Cortex of kidney (tissue), 1 donor: ENCODE data around the gene ERBB4.

Source experiments
- DNase-seq: peaks from one replicate; lab custom pipeline; 2025; lab: John Stamatoyannopoulos, UW

ERBB4 gene

DNA sequence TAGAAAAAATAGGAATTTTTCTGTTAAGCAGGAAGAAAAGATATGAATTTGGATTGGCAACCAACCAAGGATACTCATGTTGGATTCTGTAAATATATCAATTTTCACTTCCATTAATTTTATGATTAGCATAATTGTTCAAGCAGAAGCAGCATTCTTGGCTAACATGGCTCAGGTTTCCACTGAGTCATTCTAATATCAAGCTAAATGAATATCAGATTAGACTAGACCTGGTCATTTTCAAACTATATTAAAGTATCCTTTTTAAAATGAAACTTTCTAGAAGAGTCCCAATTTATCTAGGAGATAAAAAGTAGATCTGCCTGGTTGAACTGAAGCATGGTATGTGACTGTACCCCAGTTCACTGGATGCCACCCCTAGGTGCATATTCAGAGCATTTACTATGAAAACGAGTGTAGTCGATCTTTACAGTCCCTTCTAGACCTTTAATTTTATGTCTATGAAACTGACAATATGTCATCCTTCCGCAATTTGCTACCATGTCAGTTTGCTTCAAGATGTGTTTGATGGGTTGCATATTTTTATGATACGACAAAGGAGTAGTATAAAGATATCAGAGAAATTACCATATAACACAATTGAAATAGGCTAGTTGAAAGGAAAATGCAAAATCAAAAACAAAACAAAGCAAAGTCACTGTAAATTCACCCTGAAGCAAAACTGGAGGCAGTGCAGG lies 704.9 kb downstream of the ERBB4 start:
- no peak for DNase-seq

DNA sequence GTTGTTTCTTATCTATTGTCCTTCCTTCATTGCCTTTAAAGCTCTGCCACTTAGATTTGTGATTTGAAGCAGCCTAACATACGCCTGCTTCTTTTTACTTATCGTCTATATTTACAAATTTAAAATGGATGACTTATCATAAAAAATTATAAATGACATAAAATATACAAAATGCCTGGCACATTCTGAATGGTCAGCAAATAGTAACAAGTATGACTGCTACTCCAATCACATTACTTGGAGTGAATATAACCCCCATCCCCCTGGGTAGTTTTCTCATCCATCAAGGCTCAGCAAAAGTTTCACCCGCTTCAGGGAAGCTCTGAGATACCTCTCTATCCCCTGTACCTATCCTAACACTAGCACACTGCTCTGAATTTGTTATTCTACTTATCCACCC lies 708.9 kb downstream of the ERBB4 start:
- no peak for DNase-seq

DNA sequence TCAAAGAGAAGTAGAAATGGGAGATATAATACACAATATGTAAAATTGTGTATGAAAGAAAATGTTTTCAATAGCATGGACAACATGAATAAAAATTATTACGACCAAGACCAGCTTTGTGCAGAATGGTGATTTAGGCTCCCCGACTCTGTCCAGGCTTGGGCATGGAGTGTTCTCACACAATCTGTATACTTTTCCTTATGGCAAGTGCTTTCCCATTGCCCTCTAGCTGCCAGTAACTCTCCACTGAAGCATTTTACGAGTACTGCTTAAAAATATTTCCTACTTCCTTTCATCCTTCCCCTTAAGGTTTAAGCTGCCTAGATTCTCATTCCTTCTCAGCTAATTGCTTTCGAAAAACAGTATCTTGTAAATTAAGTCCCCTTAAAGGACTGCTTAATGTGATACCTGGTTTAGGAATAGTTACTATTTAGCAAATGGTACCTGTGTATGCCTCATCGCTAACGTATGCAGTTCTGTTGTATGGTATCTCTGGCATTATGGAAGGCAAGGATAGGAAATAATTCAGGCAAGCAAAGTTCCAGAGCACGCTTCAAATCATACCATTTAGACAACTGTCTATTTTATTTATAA lies 714.6 kb downstream of the ERBB4 start:
- no peak for DNase-seq

DNA sequence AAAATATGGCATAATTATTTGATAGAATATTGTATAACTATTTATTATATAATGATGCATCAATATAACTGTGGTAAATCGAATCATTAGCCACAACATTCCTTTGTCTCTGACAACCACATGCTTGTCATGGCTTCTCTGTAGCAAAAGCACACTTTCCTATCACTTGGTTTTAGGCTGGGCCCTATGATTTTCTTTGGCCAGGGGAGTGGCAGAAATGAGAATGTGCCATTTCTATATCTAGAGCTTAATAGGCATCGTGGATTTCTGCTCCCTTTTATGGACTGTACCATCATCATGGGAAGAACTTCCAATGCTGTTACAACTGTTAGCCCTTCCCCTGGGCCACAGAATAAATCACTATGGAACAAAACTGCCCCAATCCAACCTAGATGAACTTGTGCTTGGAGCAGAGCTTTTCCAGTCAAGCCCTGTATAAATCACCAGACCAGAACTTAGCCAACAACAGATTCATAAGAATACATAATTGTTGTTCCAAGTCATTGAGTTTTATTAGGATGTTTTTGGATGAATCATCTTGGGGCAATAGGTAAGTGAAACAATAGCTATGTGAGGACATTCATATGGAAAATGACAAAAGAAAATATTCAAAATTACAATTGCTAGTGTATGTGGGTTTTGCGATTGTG lies 715.8 kb downstream of the ERBB4 start:
- DNase-seq: no peak

DNA sequence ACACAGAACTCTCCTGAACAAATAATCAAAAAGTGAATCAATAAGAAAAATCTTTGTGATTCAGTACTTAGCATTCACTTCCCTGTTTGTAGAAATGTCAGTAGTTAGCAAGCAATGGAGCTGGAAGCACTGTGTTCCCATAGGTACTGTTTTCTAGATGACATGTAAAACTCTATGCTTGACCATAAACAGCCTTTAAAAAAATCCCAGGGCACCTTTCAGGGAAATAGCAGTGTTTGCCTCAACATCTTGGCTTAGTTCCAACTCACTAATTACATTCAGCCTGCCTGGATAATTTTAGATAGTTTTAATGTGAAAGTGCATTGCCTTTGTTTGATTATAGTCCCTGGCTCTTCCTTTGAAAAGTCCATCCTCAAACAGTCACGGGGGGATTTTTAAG lies 721.8 kb downstream of the ERBB4 start:
- DNase-seq: no peak

DNA sequence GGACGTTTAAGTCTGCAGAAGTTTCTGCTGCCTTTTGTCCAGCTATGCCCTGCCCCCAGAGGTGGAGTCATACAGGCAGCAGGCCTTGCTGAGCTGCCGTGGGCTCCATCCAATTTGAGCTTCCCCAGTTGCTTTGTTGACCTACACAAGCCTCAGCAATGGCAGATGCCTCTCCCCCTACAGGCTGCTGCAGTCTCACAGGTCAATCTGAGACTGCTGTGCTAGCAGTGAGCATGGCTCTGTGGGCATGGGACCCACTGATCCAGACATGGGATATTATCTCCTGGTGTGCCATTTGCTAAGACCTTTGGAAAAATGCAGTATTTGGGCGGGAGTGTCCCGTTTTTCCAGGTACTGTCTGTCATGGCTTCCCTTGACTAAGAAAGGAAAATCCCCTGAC lies 726.0 kb downstream of the ERBB4 start:
- no peak for DNase-seq

DNA sequence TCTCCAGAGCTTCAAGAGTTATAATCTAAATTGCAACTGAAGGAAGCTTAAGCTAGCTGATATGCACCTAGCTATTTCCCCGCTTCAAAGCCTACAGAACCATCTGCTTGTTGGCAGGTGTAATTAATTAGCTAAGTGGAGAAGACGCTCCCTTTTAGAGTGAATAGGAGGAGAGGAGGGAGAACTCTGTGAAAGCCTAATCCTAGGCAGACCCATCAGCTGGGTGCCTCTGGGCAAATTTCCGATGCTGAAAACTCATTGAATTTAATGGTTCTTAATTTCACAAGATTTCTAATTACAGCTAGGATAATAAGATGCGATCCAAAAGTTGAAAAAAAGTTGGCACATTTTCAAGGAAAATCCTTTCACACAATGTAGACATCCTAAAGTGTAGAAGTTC lies 735.9 kb downstream of the ERBB4 start:
- DNase-seq: no peak

DNA sequence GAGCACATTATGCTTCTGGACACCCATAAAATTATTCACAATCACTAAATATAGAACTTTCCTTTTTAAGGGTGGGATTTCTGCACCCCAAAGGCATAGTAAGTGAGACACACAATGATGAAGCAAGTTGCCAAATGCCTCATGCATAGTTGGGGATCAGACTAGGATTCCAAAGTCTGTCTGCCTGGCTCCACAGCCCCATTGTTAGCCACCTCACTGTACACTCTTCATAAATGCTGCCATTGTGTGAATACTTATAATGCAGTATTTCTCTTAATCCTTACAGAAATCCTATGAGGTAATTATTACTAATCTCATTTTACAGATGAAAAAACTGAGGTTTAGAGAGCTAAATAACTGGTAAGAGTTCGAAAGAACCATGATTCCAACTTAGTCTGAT lies 738.6 kb downstream of the ERBB4 start:
- DNase-seq: no peak

DNA sequence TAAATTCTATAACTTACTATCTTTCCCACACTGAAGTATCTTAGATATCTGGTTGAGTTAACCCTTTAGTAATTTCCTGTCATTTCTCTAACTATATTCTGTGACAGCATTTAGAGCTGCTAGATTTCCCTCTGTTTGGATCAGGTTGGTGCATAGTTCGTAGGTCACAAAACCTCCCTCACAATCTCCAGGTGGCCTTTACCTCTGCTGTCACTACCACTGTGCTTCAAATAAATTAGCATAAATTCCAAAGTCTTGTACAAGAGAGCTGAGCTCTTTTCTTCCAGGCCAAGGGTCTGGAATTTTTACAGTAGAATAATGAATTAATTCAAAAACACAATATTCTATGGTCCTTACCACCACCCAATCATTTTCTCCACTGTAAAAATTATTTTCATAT lies 739.7 kb downstream of the ERBB4 start:
- no peak for DNase-seq

DNA sequence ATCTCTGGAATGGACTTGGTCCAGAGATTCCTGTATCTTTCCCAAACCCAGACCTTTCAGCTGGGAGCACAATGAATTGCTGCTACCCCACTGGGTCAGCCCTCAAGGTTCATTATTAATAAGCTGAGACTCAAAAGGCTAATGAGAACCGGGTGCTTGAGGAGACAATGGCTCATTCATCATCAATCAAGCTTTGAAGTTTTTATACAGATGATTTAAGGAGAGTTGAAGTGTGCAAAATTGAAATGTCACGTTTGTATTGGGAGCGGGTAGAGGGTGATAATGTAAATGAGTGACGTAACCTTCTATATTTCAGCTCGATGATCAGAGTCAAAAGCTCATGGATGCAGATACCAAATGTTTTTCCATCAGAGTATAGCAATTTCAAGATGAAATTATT lies 744.9 kb downstream of the ERBB4 start:
- no peak for DNase-seq

DNA sequence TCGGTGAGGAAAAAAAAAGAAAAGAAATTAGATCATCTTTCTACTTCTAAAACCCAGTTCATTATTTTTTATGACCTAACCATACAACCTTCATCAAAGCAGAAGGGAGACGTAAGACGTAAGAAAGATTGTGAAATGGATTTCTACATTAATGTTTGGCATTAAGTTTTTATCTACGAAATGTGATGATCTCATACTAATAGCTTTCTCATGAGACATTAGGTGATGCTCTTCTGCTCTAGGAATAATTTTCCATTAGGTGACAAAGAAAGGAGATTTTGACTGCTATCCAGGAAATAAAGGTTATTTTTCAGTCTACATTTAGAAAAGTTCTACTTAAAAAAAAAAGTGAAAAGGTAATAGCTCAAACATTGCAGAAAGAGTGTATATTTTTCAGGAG lies 748.6 kb downstream of the ERBB4 start:
- DNase-seq: no peak

DNA sequence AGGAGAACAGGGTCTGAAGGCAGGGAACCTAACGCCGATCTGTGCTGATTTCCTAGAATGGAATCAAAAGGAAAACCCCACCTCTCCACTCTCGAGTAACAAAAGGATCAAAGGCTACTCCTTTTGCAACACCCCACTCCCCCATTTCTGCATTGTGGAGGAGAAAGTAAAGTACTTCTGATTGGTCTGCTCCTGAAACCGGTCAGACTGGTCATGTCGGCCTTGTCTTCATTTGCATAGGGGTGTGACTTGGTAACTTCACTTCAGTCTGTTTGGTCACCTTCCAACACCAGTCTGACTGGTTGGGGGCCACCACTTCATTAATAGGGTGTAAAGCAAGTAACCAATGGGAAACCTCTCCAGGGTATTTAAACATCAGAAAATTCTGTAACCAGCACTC lies 771.9 kb downstream of the ERBB4 start:
- DNase-seq: no peak

DNA sequence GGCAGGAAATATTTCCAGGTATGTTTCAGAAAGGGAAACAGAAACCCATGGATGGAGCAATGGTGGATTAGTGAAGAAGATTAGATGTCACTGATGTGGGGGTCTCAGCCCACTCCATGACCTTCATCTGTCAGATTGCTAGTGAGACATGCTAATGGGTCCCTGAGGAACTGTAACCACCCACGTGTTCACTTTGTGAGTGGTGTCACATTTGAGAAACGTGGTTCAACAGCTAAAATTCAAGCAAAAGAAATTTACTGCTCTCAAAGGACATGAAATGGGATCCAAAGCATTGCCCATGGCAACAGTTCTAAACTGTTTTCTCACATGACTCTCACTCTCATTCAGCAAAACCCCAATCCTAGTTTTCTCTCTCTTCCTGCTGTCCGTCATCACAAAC lies 776.1 kb downstream of the ERBB4 start:
- DNase-seq: no peak

DNA sequence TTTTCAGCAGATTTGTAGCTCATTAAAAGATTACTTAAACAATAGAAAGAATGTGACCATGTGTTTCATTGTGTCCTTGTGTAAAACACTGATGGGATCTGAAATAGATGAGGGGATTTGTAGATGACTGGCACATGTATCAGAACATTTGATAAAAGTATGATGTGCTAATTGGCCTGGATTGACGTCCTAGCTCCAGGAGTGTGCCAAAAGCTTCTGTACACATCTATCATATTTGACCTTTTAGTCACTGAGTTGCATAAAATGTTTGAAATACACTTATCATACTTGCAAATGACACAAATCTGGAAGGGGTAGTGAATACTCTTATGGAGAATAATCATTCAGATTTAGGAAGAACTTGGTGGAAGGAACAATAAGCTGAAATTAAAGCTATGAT lies 778.5 kb downstream of the ERBB4 start:
- no peak for DNase-seq

DNA sequence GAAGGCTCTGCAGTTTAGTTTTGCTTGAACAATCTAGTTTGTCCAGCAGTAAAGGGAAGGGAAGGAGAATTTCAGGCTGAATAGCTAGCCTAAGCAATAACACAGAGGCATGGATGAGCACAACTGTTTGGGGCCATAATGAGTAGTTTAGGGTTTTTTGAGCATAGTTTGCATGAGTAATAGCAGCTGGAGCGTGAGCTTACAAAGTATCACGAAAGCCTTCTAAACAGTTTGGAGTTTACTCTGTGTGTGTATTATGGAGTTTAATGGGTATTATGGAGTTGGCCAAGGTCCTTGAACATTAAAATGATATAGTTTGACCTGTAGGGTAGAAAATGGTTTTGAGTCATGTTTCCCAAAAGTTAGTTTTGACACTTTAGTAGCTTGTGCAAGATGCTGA lies 782.3 kb downstream of the ERBB4 start:
- DNase-seq: no peak

DNA sequence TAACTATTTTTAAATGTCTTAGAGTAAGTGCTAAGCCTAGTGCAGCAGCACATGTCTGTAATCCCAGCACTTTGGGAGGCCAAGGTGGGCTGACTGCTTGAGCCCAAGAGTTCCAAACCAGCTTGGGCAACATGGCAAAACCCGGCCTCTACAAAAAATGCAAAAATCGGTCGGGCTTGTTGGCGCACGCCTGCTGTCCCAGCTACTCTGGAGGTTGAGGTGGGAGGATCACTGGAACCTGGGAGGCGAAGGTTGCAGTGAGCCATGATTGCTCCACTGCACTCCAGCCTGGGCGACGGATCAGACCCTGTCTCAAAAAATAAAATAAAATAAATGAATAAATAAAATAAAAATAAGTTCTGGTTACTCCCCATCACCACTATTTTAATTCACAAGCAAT lies 783.4 kb downstream of the ERBB4 start:
- no peak for DNase-seq

DNA sequence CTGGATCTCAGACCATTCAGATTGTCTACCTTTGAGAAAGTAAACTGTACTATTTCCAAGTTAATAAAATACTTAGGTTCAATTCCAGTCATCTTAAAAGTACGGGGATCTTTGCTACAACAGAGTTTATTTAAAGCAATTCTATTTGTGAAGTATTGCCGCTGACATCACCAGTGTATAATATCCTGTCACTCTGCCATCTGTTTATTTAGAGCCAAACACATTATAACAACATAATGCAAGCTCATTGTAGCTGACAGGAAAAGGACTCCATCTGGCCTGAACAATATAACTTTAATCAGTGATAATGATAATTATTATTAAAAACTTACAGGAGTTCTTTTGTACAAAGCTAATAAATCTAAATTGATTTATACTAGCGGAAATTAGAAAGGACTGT lies 786.8 kb downstream of the ERBB4 start:
- no peak for DNase-seq

DNA sequence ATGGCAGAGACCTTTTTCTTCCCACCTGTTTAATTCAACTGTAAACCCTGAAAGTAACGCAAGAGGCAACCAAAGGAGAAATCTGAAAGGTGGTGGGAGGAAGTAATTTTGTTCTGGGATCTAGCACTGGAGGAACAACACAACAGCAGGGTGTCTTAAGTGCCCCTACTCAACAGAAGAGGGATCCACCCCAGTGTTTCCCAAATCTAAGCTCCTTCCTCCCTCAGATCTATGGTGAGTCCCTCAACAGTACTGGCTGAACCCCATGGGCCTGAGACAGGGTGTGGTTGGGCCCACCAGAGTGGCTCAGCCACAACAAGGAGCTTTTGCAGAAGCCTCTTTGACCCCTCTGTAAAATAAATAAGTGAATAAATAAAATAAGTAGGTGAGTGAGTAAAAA lies 790.3 kb downstream of the ERBB4 start:
- DNase-seq: no peak

DNA sequence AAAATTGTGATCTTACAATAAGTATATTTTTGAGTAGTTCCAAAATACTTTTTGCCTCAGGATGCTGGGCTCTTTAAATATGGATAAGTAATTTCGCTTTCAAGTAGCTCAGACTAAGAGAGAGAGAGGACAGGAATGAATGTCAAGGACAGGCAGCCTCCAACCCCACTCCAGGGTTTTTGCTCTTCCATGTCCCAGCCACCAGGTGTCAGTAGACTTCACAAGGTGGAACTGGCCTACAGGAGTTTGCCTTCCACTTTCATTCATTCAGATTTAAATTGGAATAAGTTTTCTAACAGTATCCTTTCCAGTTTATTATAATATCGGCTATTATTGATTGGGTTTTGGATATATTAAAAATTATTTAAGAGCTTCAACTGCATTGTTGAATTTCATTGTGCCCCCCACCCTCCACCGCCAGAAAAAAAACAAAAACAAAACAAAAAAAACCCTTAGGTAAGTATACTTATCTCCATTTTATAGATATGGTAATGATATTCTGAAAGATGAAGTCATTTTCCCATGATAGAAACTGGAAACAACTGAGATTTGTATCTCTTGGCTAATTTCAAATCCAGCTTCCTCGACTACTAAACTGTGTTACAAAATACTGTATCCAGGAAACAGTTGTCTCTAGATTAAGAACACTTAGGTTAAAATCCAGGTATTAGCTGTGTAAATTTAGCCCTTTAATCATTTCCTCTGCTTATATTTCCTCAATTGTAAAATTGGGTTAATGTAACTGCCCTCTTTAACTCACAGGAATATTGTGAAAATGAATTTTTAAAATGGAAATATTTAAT lies 793.1 kb downstream of the ERBB4 start:
- DNase-seq: no peak

DNA sequence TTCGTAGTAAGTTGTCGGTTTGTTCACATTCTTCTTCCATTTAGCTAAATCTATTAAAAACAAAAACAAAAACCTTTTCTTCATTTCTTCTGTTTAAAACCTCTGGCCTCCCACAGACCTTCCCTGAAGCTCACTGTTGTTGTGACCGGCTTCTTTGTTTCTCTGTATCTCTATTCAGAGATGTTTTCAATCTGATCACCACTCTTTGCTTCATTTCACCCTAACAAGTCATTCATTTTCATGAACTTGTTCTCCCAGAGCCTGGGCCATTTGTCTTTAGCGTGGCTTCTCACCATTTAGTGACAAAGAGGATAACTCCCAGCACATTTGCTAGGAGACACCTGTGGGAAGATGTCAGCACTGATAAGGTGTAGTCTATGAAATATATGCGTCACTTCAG lies 794.2 kb downstream of the ERBB4 start:
- DNase-seq: no peak

DNA sequence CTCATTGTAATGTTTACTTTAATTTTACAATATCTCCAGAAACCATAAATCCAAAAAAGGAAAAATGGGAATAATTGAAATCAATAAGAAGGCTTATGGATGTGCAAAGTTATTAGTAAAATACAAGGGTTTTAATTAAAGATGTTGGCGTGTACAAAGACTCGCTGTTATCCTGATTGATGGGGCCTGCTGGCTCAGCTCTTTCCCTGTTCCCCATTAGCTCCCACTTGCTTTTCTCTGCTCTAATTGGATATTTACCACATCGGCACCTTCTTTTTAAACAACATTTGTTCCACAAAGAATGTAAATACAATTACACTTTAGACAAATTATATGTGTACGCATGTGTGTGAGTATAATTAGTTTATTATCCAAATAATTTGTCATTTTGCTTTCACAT lies 796.6 kb downstream of the ERBB4 start:
- no peak for DNase-seq

DNA sequence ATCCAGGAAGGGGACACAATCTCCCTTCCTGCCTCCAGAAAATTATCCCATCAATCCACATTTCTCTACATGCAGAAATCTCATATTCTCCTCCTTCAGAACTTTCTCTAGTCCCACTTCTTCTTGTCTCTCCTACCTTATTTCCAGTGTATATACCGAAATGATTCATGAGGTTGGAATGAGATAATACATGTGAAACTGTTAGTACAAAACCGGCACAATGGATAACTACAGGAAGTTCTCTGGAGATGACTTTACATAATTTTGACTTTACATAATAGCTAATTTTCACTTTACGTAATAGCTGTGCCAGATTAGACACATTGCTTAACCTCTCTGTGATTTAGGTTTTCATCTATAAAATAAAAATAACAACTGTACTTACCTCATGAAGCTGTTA lies 801.3 kb downstream of the ERBB4 start:
- DNase-seq: no peak

DNA sequence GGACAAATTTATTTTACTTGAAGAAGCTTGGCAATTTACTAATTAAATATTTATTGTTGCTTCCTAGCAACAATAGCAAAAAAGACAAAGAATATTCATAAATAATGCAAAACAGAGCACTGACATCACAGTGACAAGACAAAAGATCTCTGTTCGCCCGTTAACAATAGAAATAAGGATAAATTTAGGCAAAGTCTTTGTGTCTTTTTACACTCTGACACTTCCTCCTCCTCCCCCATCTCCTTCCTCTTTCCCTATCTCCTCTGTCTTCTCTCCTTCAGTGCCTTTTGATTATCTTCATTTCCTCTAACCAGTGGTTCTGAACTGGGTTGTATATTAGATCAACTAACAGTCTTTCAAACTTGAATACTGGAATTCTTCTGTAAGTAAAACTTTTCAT lies 808.4 kb downstream of the ERBB4 start:
- DNase-seq: no peak
